Measurements from ENCODE around the gene OR1K1. TPM values are rescaled to one million over a fixed set of nuclear protein-coding genes. Genes with fewer than 3 reads are reported as not detected.

Gene OR1K1
- total RNA-seq, 1 experiment from 2014 or later: not detected

DNA sequence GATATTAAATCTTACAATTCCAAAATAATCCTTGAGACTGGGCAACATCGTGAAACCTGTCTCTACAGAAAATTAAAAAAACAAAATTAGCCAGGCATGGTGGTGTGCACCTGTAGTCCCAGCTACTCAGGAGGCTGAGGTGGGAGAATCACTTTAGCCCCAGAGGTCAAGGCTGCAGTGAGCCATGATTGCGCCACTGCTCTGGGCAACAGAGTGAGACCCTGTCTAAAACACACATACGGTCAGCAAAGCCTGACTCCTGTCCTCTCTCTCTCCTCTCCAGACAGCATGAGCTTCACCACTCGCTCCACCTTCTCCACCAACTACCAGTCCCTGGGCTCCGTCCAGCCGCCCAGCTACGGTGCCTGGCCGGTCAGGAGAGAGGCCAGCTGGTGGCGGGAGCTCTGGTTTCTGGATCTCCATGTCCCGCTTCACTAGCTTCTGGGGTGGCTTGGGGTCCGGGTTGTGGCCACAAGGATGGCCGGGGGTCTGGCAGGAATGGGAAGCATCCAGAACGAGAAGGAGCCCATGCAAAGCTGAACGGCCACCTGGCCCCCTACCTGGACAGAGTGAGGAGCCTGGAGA, 37.4 kb downstream of the OR1K1 start:
- POLR2A ChIA-PET: no interaction called here
- H3K4me3 ChIP-seq (replicated peaks in 1 of 2; ENCODE audit: low read depth in 1 of 2, low read length in 2 of 2): no peak overlapping the region
- H3K9me2 ChIP-seq (ENCODE audit: insufficient read depth): no peaks in the 10 kb centered on the region
- H2AFZ ChIP-seq (ENCODE audit: low read depth, low read length, poor library complexity, severe bottlenecking): no peak overlapping the region
- RAD21 ChIA-PET (ENCODE audit: low non-redundant PET in 1 of 2, low total read pairs in 2 of 2, uncharacterized antibody in 2 of 2, unreplicated experiment in 2 of 2): no interaction called here
- no peaks in the 10 kb centered on the region for H3K9me3 ChIP-seq (ENCODE audit: control insufficient read depth in 1 of 2, insufficient read depth in 1 of 2, low read depth in 1 of 2, low read length in 2 of 2)
- H3K27ac ChIP-seq (ENCODE audit: low read depth, low read length): no peak overlapping the region
- H4K20me1 ChIP-seq (ENCODE audit: insufficient read depth): no peaks in the 10 kb centered on the region
- no peaks in the 10 kb centered on the region for H3K27me3 ChIP-seq (ENCODE audit: insufficient read depth, low read length)
- H3K36me3 ChIP-seq (ENCODE audit: control insufficient read depth in 1 of 2, insufficient read depth in 2 of 2, low read length in 2 of 2): no peaks in the 10 kb centered on the region
- ATAC-seq (no peak), DNase-seq (ENCODE audit: low read depth, low spot score) (no peak)
- intact Hi-C loops (cut with micrococcal nuclease): no loop called here
- H3K4me2 ChIP-seq (ENCODE audit: low read length): no peak overlapping the region
- H3K4me1 ChIP-seq (ENCODE audit: control insufficient read depth in 1 of 2, insufficient read depth in 2 of 2, low read length in 2 of 2): peaks cover 9 to 15% of the 10 kb centered on the region in 2 experiments; a peak in 3 of 4 replicates
- H3K79me2 ChIP-seq (ENCODE audit: insufficient read depth, low read length): no peaks in the 10 kb centered on the region
- BruUV-seq (replicated peaks): no TSS peak
- H3K9ac ChIP-seq (ENCODE audit: low read length): no peak overlapping the region
- CTCF ChIA-PET: no interaction called here
- no peak for TF ChIP-seq POLR2A (IDR thresholded peaks at IDR 0.05; ENCODE audit: borderline replicate concordance, extremely low read depth, insufficient read depth, insufficient read length)
- TF ChIP-seq EGR1 (IDR thresholded peaks at IDR 0.05; ENCODE audit: low read depth): no peak
- TF ChIP-seq, protein P1, sequence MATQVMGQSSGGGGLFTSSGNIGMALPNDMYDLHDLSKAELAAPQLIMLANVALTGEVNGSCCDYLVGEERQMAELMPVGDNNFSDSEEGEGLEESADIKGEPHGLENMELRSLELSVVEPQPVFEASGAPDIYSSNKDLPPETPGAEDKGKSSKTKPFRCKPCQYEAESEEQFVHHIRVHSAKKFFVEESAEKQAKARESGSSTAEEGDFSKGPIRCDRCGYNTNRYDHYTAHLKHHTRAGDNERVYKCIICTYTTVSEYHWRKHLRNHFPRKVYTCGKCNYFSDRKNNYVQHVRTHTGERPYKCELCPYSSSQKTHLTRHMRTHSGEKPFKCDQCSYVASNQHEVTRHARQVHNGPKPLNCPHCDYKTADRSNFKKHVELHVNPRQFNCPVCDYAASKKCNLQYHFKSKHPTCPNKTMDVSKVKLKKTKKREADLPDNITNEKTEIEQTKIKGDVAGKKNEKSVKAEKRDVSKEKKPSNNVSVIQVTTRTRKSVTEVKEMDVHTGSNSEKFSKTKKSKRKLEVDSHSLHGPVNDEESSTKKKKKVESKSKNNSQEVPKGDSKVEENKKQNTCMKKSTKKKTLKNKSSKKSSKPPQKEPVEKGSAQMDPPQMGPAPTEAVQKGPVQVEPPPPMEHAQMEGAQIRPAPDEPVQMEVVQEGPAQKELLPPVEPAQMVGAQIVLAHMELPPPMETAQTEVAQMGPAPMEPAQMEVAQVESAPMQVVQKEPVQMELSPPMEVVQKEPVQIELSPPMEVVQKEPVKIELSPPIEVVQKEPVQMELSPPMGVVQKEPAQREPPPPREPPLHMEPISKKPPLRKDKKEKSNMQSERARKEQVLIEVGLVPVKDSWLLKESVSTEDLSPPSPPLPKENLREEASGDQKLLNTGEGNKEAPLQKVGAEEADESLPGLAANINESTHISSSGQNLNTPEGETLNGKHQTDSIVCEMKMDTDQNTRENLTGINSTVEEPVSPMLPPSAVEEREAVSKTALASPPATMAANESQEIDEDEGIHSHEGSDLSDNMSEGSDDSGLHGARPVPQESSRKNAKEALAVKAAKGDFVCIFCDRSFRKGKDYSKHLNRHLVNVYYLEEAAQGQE (IDR thresholded peaks at IDR 0.05; ENCODE audit: low read depth): no peak
- TF ChIP-seq, protein P2, sequence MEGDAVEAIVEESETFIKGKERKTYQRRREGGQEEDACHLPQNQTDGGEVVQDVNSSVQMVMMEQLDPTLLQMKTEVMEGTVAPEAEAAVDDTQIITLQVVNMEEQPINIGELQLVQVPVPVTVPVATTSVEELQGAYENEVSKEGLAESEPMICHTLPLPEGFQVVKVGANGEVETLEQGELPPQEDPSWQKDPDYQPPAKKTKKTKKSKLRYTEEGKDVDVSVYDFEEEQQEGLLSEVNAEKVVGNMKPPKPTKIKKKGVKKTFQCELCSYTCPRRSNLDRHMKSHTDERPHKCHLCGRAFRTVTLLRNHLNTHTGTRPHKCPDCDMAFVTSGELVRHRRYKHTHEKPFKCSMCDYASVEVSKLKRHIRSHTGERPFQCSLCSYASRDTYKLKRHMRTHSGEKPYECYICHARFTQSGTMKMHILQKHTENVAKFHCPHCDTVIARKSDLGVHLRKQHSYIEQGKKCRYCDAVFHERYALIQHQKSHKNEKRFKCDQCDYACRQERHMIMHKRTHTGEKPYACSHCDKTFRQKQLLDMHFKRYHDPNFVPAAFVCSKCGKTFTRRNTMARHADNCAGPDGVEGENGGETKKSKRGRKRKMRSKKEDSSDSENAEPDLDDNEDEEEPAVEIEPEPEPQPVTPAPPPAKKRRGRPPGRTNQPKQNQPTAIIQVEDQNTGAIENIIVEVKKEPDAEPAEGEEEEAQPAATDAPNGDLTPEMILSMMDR (IDR thresholded peaks at IDR 0.05 in 2 of 3, conservative IDR thresholded peaks at IDR 0.05 in 1 of 3; ENCODE audit: borderline replicate concordance in 1 of 3, insufficient read depth in 1 of 3, low read depth in 2 of 3, low read length in 2 of 3): no peak
- TF ChIP-seq EZH2phosphoT487 (IDR thresholded peaks at IDR 0.05; ENCODE audit: borderline replicate concordance): no peak
- TF ChIP-seq CEBPB (IDR thresholded peaks at IDR 0.05; ENCODE audit: low read depth): no peak
- TF ChIP-seq, protein P3, sequence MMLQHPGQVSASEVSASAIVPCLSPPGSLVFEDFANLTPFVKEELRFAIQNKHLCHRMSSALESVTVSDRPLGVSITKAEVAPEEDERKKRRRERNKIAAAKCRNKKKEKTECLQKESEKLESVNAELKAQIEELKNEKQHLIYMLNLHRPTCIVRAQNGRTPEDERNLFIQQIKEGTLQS (IDR thresholded peaks at IDR 0.05): no peak
- no peak for TF ChIP-seq FOSL1 (IDR thresholded peaks at IDR 0.05; ENCODE audit: low read depth)
- no peak for TF ChIP-seq POLR2AphosphoS5 (IDR thresholded peaks at IDR 0.05; ENCODE audit: low read depth, low read length)
- TF ChIP-seq, protein P4, sequence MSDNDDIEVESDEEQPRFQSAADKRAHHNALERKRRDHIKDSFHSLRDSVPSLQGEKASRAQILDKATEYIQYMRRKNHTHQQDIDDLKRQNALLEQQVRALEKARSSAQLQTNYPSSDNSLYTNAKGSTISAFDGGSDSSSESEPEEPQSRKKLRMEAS (IDR thresholded peaks at IDR 0.05): no peak
- no peak for TF ChIP-seq CBX3 (IDR thresholded peaks at IDR 0.05; ENCODE audit: low read depth)
- TF ChIP-seq ZNF274 (IDR thresholded peaks at IDR 0.05; ENCODE audit: low read depth, low read length): no peak
- no peak for TF ChIP-seq TCF7L2 (IDR thresholded peaks at IDR 0.05; ENCODE audit: borderline replicate concordance, extremely low read depth, insufficient read depth, insufficient read length)
- TF ChIP-seq EZH2 (IDR thresholded peaks at IDR 0.05): no peak
- no peak for TF ChIP-seq ELF1 (IDR thresholded peaks at IDR 0.05; ENCODE audit: borderline replicate concordance, low read depth)
- TF ChIP-seq JUND (IDR thresholded peaks at IDR 0.05): no peak
- no peak for TF ChIP-seq YY1 (IDR thresholded peaks at IDR 0.05; ENCODE audit: extremely low read depth, insufficient replicate concordance, low read depth, low read length)
- TF ChIP-seq, protein P5, sequence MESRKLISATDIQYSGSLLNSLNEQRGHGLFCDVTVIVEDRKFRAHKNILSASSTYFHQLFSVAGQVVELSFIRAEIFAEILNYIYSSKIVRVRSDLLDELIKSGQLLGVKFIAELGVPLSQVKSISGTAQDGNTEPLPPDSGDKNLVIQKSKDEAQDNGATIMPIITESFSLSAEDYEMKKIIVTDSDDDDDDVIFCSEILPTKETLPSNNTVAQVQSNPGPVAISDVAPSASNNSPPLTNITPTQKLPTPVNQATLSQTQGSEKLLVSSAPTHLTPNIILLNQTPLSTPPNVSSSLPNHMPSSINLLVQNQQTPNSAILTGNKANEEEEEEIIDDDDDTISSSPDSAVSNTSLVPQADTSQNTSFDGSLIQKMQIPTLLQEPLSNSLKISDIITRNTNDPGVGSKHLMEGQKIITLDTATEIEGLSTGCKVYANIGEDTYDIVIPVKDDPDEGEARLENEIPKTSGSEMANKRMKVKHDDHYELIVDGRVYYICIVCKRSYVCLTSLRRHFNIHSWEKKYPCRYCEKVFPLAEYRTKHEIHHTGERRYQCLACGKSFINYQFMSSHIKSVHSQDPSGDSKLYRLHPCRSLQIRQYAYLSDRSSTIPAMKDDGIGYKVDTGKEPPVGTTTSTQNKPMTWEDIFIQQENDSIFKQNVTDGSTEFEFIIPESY (IDR thresholded peaks at IDR 0.05; ENCODE audit: extremely low read depth, insufficient replicate concordance, low read length): no peak

Data from HCT116 (cell line).